ENCODE measurements around the gene KRTAP10-7. TPM values are rescaled to one million over a fixed set of nuclear protein-coding genes. Genes with fewer than 3 reads are reported as not detected.

The KRTAP10-7 gene
- total and polyA plus RNA-seq, 9 of the 15 experiments (the other 6 are each of a cell fraction or from before 2014, with no cell fraction given): not detected

DNA sequence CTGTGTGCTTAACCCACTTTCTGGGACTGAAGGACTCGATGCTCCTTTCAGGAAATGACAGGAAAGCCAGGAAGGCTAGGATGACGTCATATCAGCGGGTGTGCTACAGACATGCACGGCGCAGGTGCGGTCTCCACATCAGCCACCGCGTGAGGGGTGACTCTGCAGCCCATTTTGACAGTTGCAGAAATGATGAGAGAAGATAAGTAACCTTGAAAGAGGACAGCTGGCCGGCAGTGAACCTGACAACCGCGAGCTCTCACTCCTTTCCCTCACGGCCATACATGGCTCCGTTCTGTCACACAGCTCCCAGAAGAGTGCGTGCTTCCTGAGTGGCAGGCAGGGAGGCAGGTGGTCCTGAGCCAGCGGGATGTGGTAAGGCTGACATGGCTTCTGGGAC lies 18.3 kb upstream of the KRTAP10-7 start (continued):
- TF ChIP-seq ESRRB (CRISPR knock-in tag; IDR thresholded peaks at IDR 0.05; ENCODE audit: borderline replicate concordance): no peak
- no peak for TF ChIP-seq LEF1 (IDR thresholded peaks at IDR 0.05)
- no peak for TF ChIP-seq YBX1 (IDR thresholded peaks at IDR 0.05)
- TF ChIP-seq NFIC (IDR thresholded peaks at IDR 0.05): no peak
- TF ChIP-seq, protein P1, sequence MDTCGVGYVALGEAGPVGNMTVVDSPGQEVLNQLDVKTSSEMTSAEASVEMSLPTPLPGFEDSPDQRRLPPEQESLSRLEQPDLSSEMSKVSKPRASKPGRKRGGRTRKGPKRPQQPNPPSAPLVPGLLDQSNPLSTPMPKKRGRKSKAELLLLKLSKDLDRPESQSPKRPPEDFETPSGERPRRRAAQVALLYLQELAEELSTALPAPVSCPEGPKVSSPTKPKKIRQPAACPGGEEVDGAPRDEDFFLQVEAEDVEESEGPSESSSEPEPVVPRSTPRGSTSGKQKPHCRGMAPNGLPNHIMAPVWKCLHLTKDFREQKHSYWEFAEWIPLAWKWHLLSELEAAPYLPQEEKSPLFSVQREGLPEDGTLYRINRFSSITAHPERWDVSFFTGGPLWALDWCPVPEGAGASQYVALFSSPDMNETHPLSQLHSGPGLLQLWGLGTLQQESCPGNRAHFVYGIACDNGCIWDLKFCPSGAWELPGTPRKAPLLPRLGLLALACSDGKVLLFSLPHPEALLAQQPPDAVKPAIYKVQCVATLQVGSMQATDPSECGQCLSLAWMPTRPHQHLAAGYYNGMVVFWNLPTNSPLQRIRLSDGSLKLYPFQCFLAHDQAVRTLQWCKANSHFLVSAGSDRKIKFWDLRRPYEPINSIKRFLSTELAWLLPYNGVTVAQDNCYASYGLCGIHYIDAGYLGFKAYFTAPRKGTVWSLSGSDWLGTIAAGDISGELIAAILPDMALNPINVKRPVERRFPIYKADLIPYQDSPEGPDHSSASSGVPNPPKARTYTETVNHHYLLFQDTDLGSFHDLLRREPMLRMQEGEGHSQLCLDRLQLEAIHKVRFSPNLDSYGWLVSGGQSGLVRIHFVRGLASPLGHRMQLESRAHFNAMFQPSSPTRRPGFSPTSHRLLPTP (IDR thresholded peaks at IDR 0.05; ENCODE audit: borderline replicate concordance, extremely low read depth, insufficient read length): no peak
- no peak for TF ChIP-seq GTF2E2 (tag; IDR thresholded peaks at IDR 0.05)
- TF ChIP-seq DPF2 (IDR thresholded peaks at IDR 0.05): peak; percentile 29; the same call in 1 of the 2 replicates
- no peak for TF ChIP-seq PHB2 (IDR thresholded peaks at IDR 0.05; ENCODE audit: low read depth)
- peak; percentile 63; the same call in 1 of the 2 replicates for TF ChIP-seq ZNF766 (CRISPR knock-in tag; conservative IDR thresholded peaks at IDR 0.05)
- peak; percentile 61; the same call in 1 of the 2 replicates for TF ChIP-seq CBFA2T3 (IDR thresholded peaks at IDR 0.05)
- TF ChIP-seq IRF1 (CRISPR knock-in tag; IDR thresholded peaks at IDR 0.05; ENCODE audit: borderline replicate concordance): no peak
- no peak for TF ChIP-seq STAT5B (CRISPR knock-in tag; IDR thresholded peaks at IDR 0.05)
- TF ChIP-seq ATF7 (IDR thresholded peaks at IDR 0.05): peak; percentile 99
- peak; percentile 59 for TF ChIP-seq MAFG (tag; conservative IDR thresholded peaks at IDR 0.05)
- no peak for TF ChIP-seq ZNF384 (IDR thresholded peaks at IDR 0.05; ENCODE audit: low read depth, low read length)
- no peak for TF ChIP-seq ZNF551 (CRISPR knock-in tag; IDR thresholded peaks at IDR 0.05)
- no peak for TF ChIP-seq TARDBP (IDR thresholded peaks at IDR 0.05)
- TF ChIP-seq MYC (IDR thresholded peaks at IDR 0.05; ENCODE audit: low read depth, low read length): peak; percentile 27; the same call in 1 of the 2 replicates
- no peak for TF ChIP-seq MYC (CRISPR knock-in tag; IDR thresholded peaks at IDR 0.05; ENCODE audit: borderline replicate concordance, low read depth)
- no peak for TF ChIP-seq TAF9B (IDR thresholded peaks at IDR 0.05; ENCODE audit: partially characterized antibody)
- TF ChIP-seq MEIS2 (IDR thresholded peaks at IDR 0.05; ENCODE audit: partially characterized antibody): peak; percentile 83
- TF ChIP-seq FOXO4 (CRISPR knock-in tag; IDR thresholded peaks at IDR 0.05): no peak
- peak in 1 of 2 experiments; percentile 57; a peak in 2 of 4 replicates for TF ChIP-seq MNT (conservative IDR thresholded peaks at IDR 0.05)
